Thyroid gland (tissue), 4 donors: Measurements from ENCODE around the gene CBFA2T3.
"Not testable (repeated sequence)": the region's sequence is repeated elsewhere in the genome, so short reads cannot be mapped to it uniquely, and the experiment has no call there.

Experiments used
- CTCF ChIP-seq, 6 experiments: fragments of 200-600 bp in 3 of 6; fragments of 450-650 bp in 3 of 6; sonication (generic) in 3 of 6; IDR thresholded peaks; one replicate each; pipeline ENCODE4 v1.5.1; 2016 to 2019; ENCODE audit warnings: antibody characterized with exemption in 6 of 6, mild to moderate bottlenecking in 2 of 6, inconsistent platforms in 1 of 6, moderate library complexity in 1 of 6
- POLR2A ChIP-seq, 2 donors: fragments of 450-650 bp; IDR thresholded peaks; one replicate each; pipeline ENCODE4 v1.6.1; 2017; ENCODE audit warnings: antibody characterized with exemption in 2 of 2, mild to moderate bottlenecking in 2 of 2, moderate library complexity in 1 of 2

GRCh38 chr16:88894266-88894665 lies 82.7 kb downstream of the CBFA2T3 start:
- not testable (repeated sequence) for TF ChIP-seq CTCF, POLR2A (IDR thresholded peaks at IDR 0.05)
